Middle frontal gyrus (tissue), 1 donor: Measurements from ENCODE around the gene NLRP1.
A peak's percentile ranks its signal among the peaks of the same experiment; 100 is the strongest.
"Not testable (repeated sequence)": the region's sequence is repeated elsewhere in the genome, so short reads cannot be mapped to it uniquely, and the experiment has no call there.

Experiments
- DNase-seq: peaks from one replicate; pipeline ENCODE4 v3.0.0-alpha.2; 2015; ENCODE audit warnings: low spot score; ENCODE audit errors: extremely low spot score

Gene NLRP1

GRCh38 chr17:5587438-5588032 lies 3.2 kb upstream of the NLRP1 start:
- peak; percentile 89 for DNase-seq

- DNase-seq: no peak
Measured at GRCh38 chr17:5585836-5586521, 1.7 kb upstream of the NLRP1 start.

GRCh38 chr17:5585287-5585794 lies 1.0 kb upstream of the NLRP1 start:
- DNase-seq: no peak

GRCh38 chr17:5583426-5584382 lies 605 bp downstream of the NLRP1 start:
- no peak for DNase-seq

GRCh38 chr17:5582209-5583185 lies 1.8 kb downstream of the NLRP1 start:
- DNase-seq: no peak

GRCh38 chr17:5581655-5582054 lies 2.7 kb downstream of the NLRP1 start:
- DNase-seq: no peak

GRCh38 chr17:5580969-5581368 lies 3.3 kb downstream of the NLRP1 start:
- no peak for DNase-seq

- DNase-seq: no peak
Measured at GRCh38 chr17:5580367-5580766, 3.9 kb downstream of the NLRP1 start.

GRCh38 chr17:5578768-5579167 lies 5.5 kb downstream of the NLRP1 start:
- DNase-seq: not testable (repeated sequence)

- DNase-seq: not testable (repeated sequence)
Measured at GRCh38 chr17:5573017-5573416, 11.3 kb downstream of the NLRP1 start.

- DNase-seq: no peak
Measured at GRCh38 chr17:5571281-5571680, 13.0 kb downstream of the NLRP1 start.

- no peak for DNase-seq
Measured at GRCh38 chr17:5565808-5566207, 18.5 kb downstream of the NLRP1 start.

- DNase-seq: no peak
Measured at GRCh38 chr17:5563456-5563855, 20.9 kb downstream of the NLRP1 start.

- no peak for DNase-seq
Measured at GRCh38 chr17:5562661-5563360, 21.5 kb downstream of the NLRP1 start.

GRCh38 chr17:5561736-5562571 lies 22.4 kb downstream of the NLRP1 start:
- no peak for DNase-seq

GRCh38 chr17:5560361-5560988 lies 23.8 kb downstream of the NLRP1 start:
- DNase-seq: no peak

- DNase-seq: no peak
Measured at GRCh38 chr17:5558815-5559785, 25.2 kb downstream of the NLRP1 start.

GRCh38 chr17:5557990-5558389 lies 26.3 kb downstream of the NLRP1 start:
- DNase-seq: no peak
